Measurements from ENCODE around the gene TBC1D28. TPM values are rescaled to one million over a fixed set of nuclear protein-coding genes. Genes with fewer than 3 reads are reported as not detected.
"Not testable (repeated sequence)": the region's sequence is repeated elsewhere in the genome, so short reads cannot be mapped to it uniquely, and the experiment has no call there.

Gene TBC1D28
- total RNA-seq, 4 donors from 2014 or later: not detected

GRCh38 chr17:18613016-18613415, 31.2 kb downstream of the TBC1D28 start:
- H3K27me3 ChIP-seq; H3K36me3 ChIP-seq; H3K9me3 ChIP-seq; DNase-seq (ENCODE audit: extremely low spot score); H3K4me3 ChIP-seq; H3K4me1 ChIP-seq; H3K27ac ChIP-seq (replicated peaks in 1 of 4); intact Hi-C loops (cut with DNase I): not testable (repeated sequence)

DNA sequence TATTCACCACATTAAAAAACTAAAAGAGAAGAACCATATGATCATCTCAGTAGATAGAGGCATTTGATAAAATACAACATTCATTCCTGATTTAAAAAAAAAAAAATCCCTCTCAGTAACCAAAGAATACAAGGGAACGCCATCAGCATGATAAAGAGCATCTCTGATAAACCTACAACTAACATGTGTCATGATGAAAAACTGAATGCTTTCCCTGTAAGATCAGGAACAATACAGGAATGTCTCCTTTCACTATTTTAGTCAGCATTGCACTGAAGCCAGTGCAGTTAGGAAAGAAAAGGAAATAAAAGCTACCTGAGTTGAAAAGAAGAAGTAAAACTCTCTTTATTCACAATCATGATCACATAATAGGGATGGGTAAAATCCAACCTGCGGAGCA, 51.1 kb downstream of the TBC1D28 start:
- intact Hi-C loops (cut with DNase I); H3K4me3 ChIP-seq; H3K27me3 ChIP-seq; H3K9me3 ChIP-seq; H3K4me1 ChIP-seq; H3K27ac ChIP-seq (replicated peaks in 1 of 4); DNase-seq (ENCODE audit: extremely low spot score); H3K36me3 ChIP-seq: not testable (repeated sequence)
- WGBS: 88% methylated on average over 2 of the region's 2 CpGs

Small RNA genes lying within 50 kb of the gene (small RNA-seq; reads per million reads assigned to genes)
- 0 reads per million in 3 donors for gene AC026271.2

Other genes with a start within 250 kb of the TBC1D28 start
- gene LGALS9C, start 167.6 kb downstream of the TBC1D28 start, total RNA-seq: under 1 TPM in 2 of 4 donors, not detected in 2; 0.23 to 0.42 TPM
- 1 to 10 TPM; 5.4 to 8.4 (median 7.9) TPM for gene FOXO3B, start 37.9 kb upstream of the TBC1D28 start, total RNA-seq
- gene FBXW10, start 99.7 kb upstream of the TBC1D28 start, total RNA-seq: under 1 TPM in 1 of 4 donors, not detected in 3; 0.42 TPM
- gene TVP23B, start 136.8 kb upstream of the TBC1D28 start, total RNA-seq: 10 to 100 TPM; 23.3 to 31.3 (median 27.2) TPM
- gene PRPSAP2, start 213.7 kb upstream of the TBC1D28 start, total RNA-seq: 10 to 100 TPM; 19.2 to 29.1 (median 22.3) TPM

Measured in esophagus muscularis mucosa (tissue), 4 donors.